HepG2 (cell line): ENCODE data around the gene RHO. TPM values are rescaled to one million over a fixed set of nuclear protein-coding genes. Genes with fewer than 3 reads are reported as not detected.
A peak's percentile ranks its signal among the peaks of the same experiment; 100 is the strongest.
"Not testable (repeated sequence)": the region's sequence is repeated elsewhere in the genome, so short reads cannot be mapped to it uniquely, and the experiment has no call there.

Source experiments
- ATAC-seq: fragments of 200-7000 bp; cut with Tn5 transposase; 3 replicates; pipeline ENCODE4 v1.9.1; 2020; ENCODE audit warnings: mild to moderate bottlenecking, moderate library complexity
- BruUV-seq: library from RNA; stranded (reverse); fragments of 400-500 nt; replicated peaks from 2 replicates; lab custom pipeline; 2021; lab: Mats Ljungman, UMichigan
- CTCF ChIA-PET: fragments of 300-600 bp; formaldehyde crosslinking; extraction: SDS; loops from one replicate; lab custom pipeline; 2021; ENCODE audit warnings: low total read pairs, inconsistent platforms, low intra/inter-chr PET ratio; lab: Yijun Ruan, JAX
- POLR2A ChIA-PET: fragments of 350-600 bp; sonication (Branson Sonifier 250); formaldehyde crosslinking; loops from one replicate; lab custom pipeline; 2020; ENCODE audit warnings: antibody characterized with exemption, inconsistent platforms; lab: Yijun Ruan, JAX
- DNase-seq: peaks from one replicate; pipeline ENCODE4 v3.0.0-alpha.2; 2015; ENCODE audit warnings: low spot score
- FAIRE-seq: peaks from 3 replicates; lab custom pipeline; 2011; peaks lifted over from hg19 to GRCh38; lab: Jason Lieb, UNC
- H2AFZ ChIP-seq: one replicate; pipeline ENCODE4 v1.6.1; 2011; ENCODE audit warnings: low read length, inconsistent platforms
- H3K27ac ChIP-seq: fragments of 300-600 bp; 3 replicates; pipeline ENCODE4 v1.8.0; 2011; ENCODE audit warnings: mixed run types, mild to moderate bottlenecking, mixed read lengths, low read length, inconsistent platforms; ENCODE audit not compliant: insufficient read depth; ENCODE audit errors: extremely low read length
- H3K27me3 ChIP-seq, 2 experiments: fragments of 200-600 bp in 1 of 2; 2 replicates in 1 of 2; 3 replicates in 1 of 2; pipeline versions ENCODE4 v1.6.0 to v1.8.0; 2011; ENCODE audit warnings: low read length in 2 of 2, mild to moderate bottlenecking in 2 of 2, moderate library complexity in 2 of 2, inconsistent platforms in 1 of 2; ENCODE audit not compliant: insufficient read depth in 2 of 2, control insufficient read depth in 1 of 2
- H3K36me3 ChIP-seq, 2 experiments: fragments of 200-600 bp in 1 of 2; replicated peaks in 1 of 2; 2 replicates in 1 of 2; 3 replicates in 1 of 2; pipeline versions ENCODE4 v1.5.1 to v1.8.0; 2011; ENCODE audit warnings: low read length in 2 of 2, inconsistent platforms in 1 of 2; ENCODE audit not compliant: insufficient read depth in 2 of 2, control insufficient read depth in 1 of 2
- H3K4me1 ChIP-seq: 2 replicates; pipeline ENCODE4 v1.5.1; 2012; ENCODE audit warnings: low read length, inconsistent platforms; ENCODE audit not compliant: insufficient read depth
- H3K4me2 ChIP-seq: 2 replicates; pipeline ENCODE4 v1.6.0; 2011; ENCODE audit warnings: low read depth, low read length, inconsistent platforms
- H3K4me3 ChIP-seq, 3 experiments: fragments of 200-600 bp in 1 of 3; sonication (generic), shearing (Covaris generic) in 1 of 3; replicated peaks in 1 of 3; 2 replicates each; pipeline ENCODE4 v1.5.1; 2011 to 2016; ENCODE audit warnings: low read length in 3 of 3, inconsistent platforms in 2 of 3, low read depth in 2 of 3, mild to moderate bottlenecking in 2 of 3, control low read depth in 1 of 3, mixed read lengths in 1 of 3; ENCODE audit not compliant: insufficient read depth in 1 of 3
- H3K79me2 ChIP-seq: one replicate; pipeline ENCODE4 v1.6.1; 2011; ENCODE audit warnings: low read length, inconsistent platforms; ENCODE audit not compliant: insufficient read depth
- H3K9ac ChIP-seq: 2 replicates; pipeline ENCODE4 v1.6.0; 2011; ENCODE audit warnings: mild to moderate bottlenecking, low read depth, low read length, inconsistent platforms; ENCODE audit not compliant: insufficient read depth
- H3K9me3 ChIP-seq: 2 replicates; pipeline ENCODE4 v1.5.1; 2012; ENCODE audit warnings: mild to moderate bottlenecking, low read length
- H4K20me1 ChIP-seq: 2 replicates; pipeline ENCODE4 v1.6.0; 2011; ENCODE audit warnings: inconsistent platforms, mild to moderate bottlenecking, low read length, moderate library complexity; ENCODE audit not compliant: insufficient read depth
- HNF4A ChIP-seq: sonication (generic); formaldehyde crosslinking; IDR thresholded peaks from 2 replicates; pipeline ENCODE4 v1.4.0; 2020; ENCODE audit warnings: missing genetic modification reagents
- HOXA3 ChIP-seq: sonication (generic); formaldehyde crosslinking; IDR thresholded peaks from 2 replicates; pipeline ENCODE4 v1.5.0; 2020; ENCODE audit warnings: missing genetic modification reagents
- LCORL ChIP-seq, 2 experiments: fragments of 450-650 bp in 1 of 2; sonication (generic) in 1 of 2; formaldehyde crosslinking in 1 of 2; IDR thresholded peaks; 2 replicates each; pipeline versions ENCODE4 v1.5.0 to v1.6.1; 2017 to 2020; ENCODE audit warnings: antibody characterized with exemption in 1 of 2, missing genetic modification reagents in 1 of 2
- SAP130 ChIP-seq: IDR thresholded peaks from 2 replicates; pipeline ENCODE4 v1.6.1; 2016; ENCODE audit warnings: low read depth
- ZIK1 ChIP-seq: sonication (generic); formaldehyde crosslinking; IDR thresholded peaks from 2 replicates; pipeline ENCODE4 v1.5.0; 2020; ENCODE audit warnings: mild to moderate bottlenecking, low read depth, missing genetic modification reagents, borderline replicate concordance
- WGBS: methylation state at CpG from one replicate; pipeline ENCODE4 v1.1.6; 2017; ENCODE audit warnings: low lambda C conversion rate; 5-methylcytosine and 5-hydroxymethylcytosine counted together
- in situ Hi-C: cut with HindIII; loops from 2 replicates; pipeline ENCODE4 v1.10.0; 2017; ENCODE audit warnings: low pct_unique_long_range_greater_than_20kb; ENCODE audit not compliant: extremely low pct_ligation_motif_present
- intact Hi-C: fragments of 100-400 bp; cut with micrococcal nuclease; formaldehyde crosslinking; loops from one replicate; pipeline ENCODE4 v1.10.0; 2022; ENCODE audit not compliant: unreplicated experiment
- polyA plus RNA-seq, 8 experiments: library from polyadenylated mRNA; depleted of rRNA in 3 of 8; stranded (reverse) in 7 of 8; unstranded in 1 of 8; fragments of >200 nt; fragmentation: Illumina TruSeq in 4 of 8; extraction: Trizol in 4 of 8; gene quantifications; 2 replicates each; pipeline versions ENCODE4 v1.2.1 to v1.2.3, GENCODE V29; 2011 to 2016; ENCODE audit warnings: low read depth in 4 of 8, missing spikeins in 1 of 8, mixed read lengths in 1 of 8; ENCODE audit not compliant: insufficient read depth in 1 of 8
- total RNA-seq, 5 experiments: library from RNA; depleted of rRNA; stranded (reverse); fragments of >200 nt; fragmentation: Illumina TruSeq; extraction: Trizol; gene quantifications; 2 replicates each; pipeline ENCODE4 v1.2.3, GENCODE V29; 2016; ENCODE audit warnings: low read depth in 1 of 5
- TF ChIP-seq, protein P1 (sequence below): sonication (generic); formaldehyde crosslinking; conservative IDR thresholded peaks from 2 replicates; pipeline ENCODE4 v1.4.0; 2020; ENCODE audit warnings: missing genetic modification reagents
- TF ChIP-seq, protein P2 (sequence below): sonication (generic); formaldehyde crosslinking; IDR thresholded peaks from 2 replicates; pipeline ENCODE4 v1.4.0; 2020; ENCODE audit warnings: mild to moderate bottlenecking, missing genetic modification reagents
- TF ChIP-seq, protein P3 (sequence below): sonication (generic); formaldehyde crosslinking; IDR thresholded peaks from 2 replicates; pipeline ENCODE4 v1.9.0; 2022; ENCODE audit warnings: missing genetic modification reagents, mild to moderate bottlenecking, borderline replicate concordance
- TF ChIP-seq, protein P4 (sequence below): sonication (generic); formaldehyde crosslinking; IDR thresholded peaks from 2 replicates; pipeline ENCODE4 v1.5.0; 2020; ENCODE audit warnings: mild to moderate bottlenecking, missing genetic modification reagents, moderate library complexity
- TF ChIP-seq, protein P5 (sequence below): sonication (generic); formaldehyde crosslinking; IDR thresholded peaks from 2 replicates; pipeline ENCODE4 v1.5.1; 2020; ENCODE audit warnings: mild to moderate bottlenecking, missing genetic modification reagents, moderate library complexity

RHO gene
- total and polyA plus RNA-seq, 2 of the 13 experiments (the other 11 are each of a cell fraction or from before 2014, with no cell fraction given), result not detected

DNA sequence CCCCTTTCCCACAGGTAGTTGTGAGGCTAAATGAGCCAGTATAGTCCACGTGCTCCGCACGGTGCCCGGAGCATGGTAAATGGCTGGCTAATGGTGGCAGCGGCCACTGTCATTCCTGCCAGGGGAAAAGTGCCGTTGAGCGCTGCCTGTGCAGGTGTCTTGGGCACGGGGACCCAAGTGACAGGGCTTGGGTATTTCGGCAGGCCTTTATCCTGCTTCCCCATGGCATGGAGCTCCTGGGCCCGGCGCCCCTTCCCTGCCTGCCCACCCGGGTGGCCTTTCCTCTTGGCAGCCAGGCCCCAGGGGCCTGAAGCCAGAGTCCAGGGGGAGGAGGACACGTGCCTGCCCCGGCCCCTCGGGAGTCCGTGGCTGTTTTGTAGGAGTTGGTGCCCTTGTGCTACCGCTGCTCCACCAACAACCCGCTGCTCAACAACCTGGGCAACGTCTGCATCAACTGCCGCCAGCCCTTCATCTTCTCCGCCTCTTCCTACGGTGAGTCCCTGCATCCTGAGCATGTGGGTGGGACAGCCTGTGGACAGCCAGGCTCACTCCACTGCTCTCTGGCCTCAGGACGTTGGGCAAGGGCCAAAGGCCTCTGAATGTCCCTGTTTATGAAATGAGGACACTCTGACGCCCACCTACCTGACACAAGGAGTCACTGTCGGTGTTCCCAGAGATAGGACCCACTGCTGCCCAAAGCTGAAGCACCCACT lies 13.2 kb upstream of the RHO start:
- CTCF ChIA-PET; H2AFZ ChIP-seq; H3K27me3 ChIP-seq; H3K79me2 ChIP-seq; POLR2A ChIA-PET; H4K20me1 ChIP-seq; H3K36me3 ChIP-seq; intact Hi-C loops; BruUV-seq; H3K4me3 ChIP-seq; H3K9ac ChIP-seq; in situ Hi-C loops; H3K9me3 ChIP-seq; TF ChIP-seq LCORL (IDR thresholded peaks at IDR 0.05): not testable (repeated sequence)
- ATAC-seq, result peak; percentile 89
- peak overlapping the region; percentile 55 for H3K27ac ChIP-seq
- 0 out of 2 replicates have a peak overlapping the region, but pooled peaks have one; percentile 27 for H3K4me2 ChIP-seq
- 96% methylated on average over 9 of the region's 25 CpGs for WGBS
- FAIRE-seq, result peak; percentile 99
- peak; percentile 79 for DNase-seq
- peaks cover 48% of the 10 kb centered on the region for H3K4me1 ChIP-seq
- peak; percentile 28; the same call in 1 of the 2 replicates for TF ChIP-seq HOXA3 (CRISPR knock-in tag)
- TF ChIP-seq, protein P1, sequence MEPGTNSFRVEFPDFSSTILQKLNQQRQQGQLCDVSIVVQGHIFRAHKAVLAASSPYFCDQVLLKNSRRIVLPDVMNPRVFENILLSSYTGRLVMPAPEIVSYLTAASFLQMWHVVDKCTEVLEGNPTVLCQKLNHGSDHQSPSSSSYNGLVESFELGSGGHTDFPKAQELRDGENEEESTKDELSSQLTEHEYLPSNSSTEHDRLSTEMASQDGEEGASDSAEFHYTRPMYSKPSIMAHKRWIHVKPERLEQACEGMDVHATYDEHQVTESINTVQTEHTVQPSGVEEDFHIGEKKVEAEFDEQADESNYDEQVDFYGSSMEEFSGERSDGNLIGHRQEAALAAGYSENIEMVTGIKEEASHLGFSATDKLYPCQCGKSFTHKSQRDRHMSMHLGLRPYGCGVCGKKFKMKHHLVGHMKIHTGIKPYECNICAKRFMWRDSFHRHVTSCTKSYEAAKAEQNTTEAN, result 0 out of 2 replicates have a peak, but pooled peaks have one; percentile 21
- peak; percentile 41; the same call in 1 of the 2 replicates for TF ChIP-seq SAP130 (CRISPR knock-in tag)
- TF ChIP-seq, protein P2, sequence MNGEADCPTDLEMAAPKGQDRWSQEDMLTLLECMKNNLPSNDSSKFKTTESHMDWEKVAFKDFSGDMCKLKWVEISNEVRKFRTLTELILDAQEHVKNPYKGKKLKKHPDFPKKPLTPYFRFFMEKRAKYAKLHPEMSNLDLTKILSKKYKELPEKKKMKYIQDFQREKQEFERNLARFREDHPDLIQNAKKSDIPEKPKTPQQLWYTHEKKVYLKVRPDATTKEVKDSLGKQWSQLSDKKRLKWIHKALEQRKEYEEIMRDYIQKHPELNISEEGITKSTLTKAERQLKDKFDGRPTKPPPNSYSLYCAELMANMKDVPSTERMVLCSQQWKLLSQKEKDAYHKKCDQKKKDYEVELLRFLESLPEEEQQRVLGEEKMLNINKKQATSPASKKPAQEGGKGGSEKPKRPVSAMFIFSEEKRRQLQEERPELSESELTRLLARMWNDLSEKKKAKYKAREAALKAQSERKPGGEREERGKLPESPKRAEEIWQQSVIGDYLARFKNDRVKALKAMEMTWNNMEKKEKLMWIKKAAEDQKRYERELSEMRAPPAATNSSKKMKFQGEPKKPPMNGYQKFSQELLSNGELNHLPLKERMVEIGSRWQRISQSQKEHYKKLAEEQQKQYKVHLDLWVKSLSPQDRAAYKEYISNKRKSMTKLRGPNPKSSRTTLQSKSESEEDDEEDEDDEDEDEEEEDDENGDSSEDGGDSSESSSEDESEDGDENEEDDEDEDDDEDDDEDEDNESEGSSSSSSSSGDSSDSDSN (CRISPR knock-in tag), result peak; percentile 45; the same call in 1 of the 2 replicates
- peak; percentile 82 for TF ChIP-seq HNF4A (CRISPR knock-in tag)
- peak; percentile 63 for TF ChIP-seq LCORL (CRISPR knock-in tag; IDR thresholded peaks at IDR 0.05)
- TF ChIP-seq, protein P3, sequence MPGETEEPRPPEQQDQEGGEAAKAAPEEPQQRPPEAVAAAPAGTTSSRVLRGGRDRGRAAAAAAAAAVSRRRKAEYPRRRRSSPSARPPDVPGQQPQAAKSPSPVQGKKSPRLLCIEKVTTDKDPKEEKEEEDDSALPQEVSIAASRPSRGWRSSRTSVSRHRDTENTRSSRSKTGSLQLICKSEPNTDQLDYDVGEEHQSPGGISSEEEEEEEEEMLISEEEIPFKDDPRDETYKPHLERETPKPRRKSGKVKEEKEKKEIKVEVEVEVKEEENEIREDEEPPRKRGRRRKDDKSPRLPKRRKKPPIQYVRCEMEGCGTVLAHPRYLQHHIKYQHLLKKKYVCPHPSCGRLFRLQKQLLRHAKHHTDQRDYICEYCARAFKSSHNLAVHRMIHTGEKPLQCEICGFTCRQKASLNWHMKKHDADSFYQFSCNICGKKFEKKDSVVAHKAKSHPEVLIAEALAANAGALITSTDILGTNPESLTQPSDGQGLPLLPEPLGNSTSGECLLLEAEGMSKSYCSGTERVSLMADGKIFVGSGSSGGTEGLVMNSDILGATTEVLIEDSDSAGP (CRISPR knock-in tag), result peak; percentile 49; the same call in 1 of the 2 replicates
- 0 out of 2 replicates have a peak, but pooled peaks have one; percentile 17 for TF ChIP-seq ZIK1 (CRISPR knock-in tag)
- TF ChIP-seq, protein P4, sequence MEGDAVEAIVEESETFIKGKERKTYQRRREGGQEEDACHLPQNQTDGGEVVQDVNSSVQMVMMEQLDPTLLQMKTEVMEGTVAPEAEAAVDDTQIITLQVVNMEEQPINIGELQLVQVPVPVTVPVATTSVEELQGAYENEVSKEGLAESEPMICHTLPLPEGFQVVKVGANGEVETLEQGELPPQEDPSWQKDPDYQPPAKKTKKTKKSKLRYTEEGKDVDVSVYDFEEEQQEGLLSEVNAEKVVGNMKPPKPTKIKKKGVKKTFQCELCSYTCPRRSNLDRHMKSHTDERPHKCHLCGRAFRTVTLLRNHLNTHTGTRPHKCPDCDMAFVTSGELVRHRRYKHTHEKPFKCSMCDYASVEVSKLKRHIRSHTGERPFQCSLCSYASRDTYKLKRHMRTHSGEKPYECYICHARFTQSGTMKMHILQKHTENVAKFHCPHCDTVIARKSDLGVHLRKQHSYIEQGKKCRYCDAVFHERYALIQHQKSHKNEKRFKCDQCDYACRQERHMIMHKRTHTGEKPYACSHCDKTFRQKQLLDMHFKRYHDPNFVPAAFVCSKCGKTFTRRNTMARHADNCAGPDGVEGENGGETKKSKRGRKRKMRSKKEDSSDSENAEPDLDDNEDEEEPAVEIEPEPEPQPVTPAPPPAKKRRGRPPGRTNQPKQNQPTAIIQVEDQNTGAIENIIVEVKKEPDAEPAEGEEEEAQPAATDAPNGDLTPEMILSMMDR (CRISPR knock-in tag), result peak; percentile 45
- TF ChIP-seq, protein P5, sequence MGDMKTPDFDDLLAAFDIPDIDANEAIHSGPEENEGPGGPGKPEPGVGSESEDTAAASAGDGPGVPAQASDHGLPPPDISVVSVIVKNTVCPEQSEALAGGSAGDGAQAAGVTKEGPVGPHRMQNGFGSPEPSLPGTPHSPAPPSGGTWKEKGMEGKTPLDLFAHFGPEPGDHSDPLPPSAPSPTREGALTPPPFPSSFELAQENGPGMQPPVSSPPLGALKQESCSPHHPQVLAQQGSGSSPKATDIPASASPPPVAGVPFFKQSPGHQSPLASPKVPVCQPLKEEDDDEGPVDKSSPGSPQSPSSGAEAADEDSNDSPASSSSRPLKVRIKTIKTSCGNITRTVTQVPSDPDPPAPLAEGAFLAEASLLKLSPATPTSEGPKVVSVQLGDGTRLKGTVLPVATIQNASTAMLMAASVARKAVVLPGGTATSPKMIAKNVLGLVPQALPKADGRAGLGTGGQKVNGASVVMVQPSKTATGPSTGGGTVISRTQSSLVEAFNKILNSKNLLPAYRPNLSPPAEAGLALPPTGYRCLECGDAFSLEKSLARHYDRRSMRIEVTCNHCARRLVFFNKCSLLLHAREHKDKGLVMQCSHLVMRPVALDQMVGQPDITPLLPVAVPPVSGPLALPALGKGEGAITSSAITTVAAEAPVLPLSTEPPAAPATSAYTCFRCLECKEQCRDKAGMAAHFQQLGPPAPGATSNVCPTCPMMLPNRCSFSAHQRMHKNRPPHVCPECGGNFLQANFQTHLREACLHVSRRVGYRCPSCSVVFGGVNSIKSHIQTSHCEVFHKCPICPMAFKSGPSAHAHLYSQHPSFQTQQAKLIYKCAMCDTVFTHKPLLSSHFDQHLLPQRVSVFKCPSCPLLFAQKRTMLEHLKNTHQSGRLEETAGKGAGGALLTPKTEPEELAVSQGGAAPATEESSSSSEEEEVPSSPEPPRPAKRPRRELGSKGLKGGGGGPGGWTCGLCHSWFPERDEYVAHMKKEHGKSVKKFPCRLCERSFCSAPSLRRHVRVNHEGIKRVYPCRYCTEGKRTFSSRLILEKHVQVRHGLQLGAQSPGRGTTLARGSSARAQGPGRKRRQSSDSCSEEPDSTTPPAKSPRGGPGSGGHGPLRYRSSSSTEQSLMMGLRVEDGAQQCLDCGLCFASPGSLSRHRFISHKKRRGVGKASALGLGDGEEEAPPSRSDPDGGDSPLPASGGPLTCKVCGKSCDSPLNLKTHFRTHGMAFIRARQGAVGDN, result peak; percentile 87
